GM12864 (cell line): ENCODE measurements around the gene TNK1.

Experiments
- DNase-seq: peaks from one replicate; pipeline ENCODE4 v3.0.0-alpha.2; 2011; ENCODE audit warnings: low read depth
- H3K4me3 ChIP-seq: 2 replicates; pipeline ENCODE4 v1.5.1; 2011; ENCODE audit warnings: mild to moderate bottlenecking, low read depth, low read length, control low read depth
- TF ChIP-seq, protein P1 (sequence below): IDR thresholded peaks from 2 replicates; pipeline ENCODE4 v1.5.1; 2011; ENCODE audit warnings: low read depth, mild to moderate bottlenecking, moderate library complexity, low read length, control low read depth, inconsistent platforms; ENCODE audit errors: missing control alignments

TNK1 gene

DNA sequence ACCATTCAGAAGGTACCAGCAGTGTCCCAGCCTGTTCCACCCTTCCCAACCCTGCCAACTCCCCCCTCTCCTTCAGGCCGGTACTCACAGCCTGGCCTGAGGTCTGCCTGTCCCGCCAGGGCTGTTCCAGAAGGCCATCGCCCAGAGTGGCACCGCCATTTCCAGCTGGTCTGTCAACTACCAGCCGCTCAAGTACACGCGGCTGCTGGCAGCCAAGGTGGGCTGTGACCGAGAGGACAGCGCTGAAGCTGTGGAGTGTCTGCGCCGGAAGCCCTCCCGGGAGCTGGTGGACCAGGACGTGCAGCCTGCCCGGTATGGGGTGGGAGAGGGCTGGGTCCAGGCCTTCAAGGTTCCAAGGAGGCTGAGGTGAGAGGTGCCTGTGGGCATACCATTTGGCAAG is 33.9 kb downstream of the TNK1 start:
- no peak overlapping the region for H3K4me3 ChIP-seq
- TF ChIP-seq, protein P1, sequence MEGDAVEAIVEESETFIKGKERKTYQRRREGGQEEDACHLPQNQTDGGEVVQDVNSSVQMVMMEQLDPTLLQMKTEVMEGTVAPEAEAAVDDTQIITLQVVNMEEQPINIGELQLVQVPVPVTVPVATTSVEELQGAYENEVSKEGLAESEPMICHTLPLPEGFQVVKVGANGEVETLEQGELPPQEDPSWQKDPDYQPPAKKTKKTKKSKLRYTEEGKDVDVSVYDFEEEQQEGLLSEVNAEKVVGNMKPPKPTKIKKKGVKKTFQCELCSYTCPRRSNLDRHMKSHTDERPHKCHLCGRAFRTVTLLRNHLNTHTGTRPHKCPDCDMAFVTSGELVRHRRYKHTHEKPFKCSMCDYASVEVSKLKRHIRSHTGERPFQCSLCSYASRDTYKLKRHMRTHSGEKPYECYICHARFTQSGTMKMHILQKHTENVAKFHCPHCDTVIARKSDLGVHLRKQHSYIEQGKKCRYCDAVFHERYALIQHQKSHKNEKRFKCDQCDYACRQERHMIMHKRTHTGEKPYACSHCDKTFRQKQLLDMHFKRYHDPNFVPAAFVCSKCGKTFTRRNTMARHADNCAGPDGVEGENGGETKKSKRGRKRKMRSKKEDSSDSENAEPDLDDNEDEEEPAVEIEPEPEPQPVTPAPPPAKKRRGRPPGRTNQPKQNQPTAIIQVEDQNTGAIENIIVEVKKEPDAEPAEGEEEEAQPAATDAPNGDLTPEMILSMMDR, result no peak
- DNase-seq, result no peak

DNA sequence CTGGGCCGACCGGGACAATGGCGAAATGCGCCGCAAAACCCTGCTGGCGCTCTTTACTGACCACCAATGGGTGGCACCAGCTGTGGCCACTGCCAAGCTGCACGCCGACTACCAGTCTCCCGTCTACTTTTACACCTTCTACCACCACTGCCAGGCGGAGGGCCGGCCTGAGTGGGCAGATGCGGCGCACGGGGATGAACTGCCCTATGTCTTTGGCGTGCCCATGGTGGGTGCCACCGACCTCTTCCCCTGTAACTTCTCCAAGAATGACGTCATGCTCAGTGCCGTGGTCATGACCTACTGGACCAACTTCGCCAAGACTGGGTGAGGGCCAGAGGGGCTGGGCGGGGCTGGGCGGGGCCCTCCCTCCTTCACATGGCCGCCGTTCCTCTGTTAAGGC is 34.9 kb downstream of the TNK1 start:
- no peak overlapping the region for H3K4me3 ChIP-seq
- TF ChIP-seq, protein P1, result no peak
- no peak for DNase-seq

DNA sequence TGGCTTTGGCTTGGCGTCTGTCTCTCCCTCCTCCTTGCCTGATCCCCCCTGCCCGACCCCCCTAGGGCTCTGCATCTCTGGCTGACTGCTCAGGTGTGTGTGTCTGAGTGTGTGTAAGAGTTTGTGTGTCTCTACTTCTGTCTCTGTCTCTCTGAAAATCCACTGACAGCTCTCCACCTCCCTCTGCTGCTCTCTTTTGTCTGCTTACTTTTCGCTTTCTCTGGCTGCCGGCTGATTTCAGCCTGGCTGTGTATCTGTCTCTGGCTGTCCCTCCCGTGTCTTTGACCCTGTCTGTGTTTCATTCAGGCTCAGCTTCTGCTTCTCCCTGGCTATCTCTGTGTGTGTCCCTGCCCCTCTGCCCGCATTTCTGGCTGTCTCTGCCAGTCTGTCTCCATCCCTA is 35.4 kb downstream of the TNK1 start:
- TF ChIP-seq, protein P1, result peak; percentile 19
- H3K4me3 ChIP-seq, result no peak overlapping the region
- no peak for DNase-seq

DNA sequence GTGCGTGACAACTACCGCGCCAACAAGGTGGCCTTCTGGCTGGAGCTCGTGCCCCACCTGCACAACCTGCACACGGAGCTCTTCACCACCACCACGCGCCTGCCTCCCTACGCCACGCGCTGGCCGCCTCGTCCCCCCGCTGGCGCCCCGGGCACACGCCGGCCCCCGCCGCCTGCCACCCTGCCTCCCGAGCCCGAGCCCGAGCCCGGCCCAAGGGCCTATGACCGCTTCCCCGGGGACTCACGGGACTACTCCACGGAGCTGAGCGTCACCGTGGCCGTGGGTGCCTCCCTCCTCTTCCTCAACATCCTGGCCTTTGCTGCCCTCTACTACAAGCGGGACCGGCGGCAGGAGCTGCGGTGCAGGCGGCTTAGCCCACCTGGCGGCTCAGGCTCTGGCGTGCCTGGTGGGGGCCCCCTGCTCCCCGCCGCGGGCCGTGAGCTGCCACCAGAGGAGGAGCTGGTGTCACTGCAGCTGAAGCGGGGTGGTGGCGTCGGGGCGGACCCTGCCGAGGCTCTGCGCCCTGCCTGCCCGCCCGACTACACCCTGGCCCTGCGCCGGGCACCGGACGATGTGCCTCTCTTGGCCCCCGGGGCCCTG is 36.3 kb downstream of the TNK1 start:
- no peak overlapping the region for H3K4me3 ChIP-seq
- TF ChIP-seq, protein P1, result no peak
- DNase-seq, result no peak

DNA sequence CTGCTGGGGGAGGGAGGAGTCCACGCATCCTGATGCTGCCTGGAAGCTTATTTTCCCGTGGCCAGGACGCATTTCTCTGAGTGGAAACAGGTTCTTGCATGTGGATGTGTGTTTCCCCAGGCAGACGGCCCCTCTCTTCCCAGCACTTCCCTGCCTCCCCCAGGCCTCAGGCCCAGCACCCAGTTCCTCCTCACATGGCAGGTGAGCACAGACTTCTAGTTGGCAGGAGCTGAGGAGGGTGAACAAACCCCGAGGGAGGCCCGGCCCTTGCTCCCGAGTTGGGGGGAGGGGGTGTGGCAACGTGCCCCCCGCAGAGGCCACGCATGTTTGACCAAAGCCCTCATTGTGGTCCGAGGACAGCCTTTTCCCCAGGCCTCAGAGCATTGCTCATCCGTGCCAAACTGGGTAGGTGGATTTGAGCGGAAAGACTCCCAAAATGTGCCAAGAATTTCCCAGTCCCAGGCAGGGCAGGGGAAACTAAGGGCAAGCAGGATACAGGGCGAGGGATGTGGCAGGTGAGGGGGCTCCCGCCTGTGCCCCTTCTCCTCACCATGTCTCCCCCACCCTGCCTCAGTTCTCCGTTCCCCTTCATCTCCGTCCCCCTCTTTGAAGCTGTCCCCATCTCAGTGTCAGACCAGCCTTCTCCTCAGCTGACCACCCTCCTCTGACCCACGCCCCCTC is 37.7 kb downstream of the TNK1 start:
- no peak overlapping the region for H3K4me3 ChIP-seq
- DNase-seq, result no peak
- TF ChIP-seq, protein P1, result no peak

DNA sequence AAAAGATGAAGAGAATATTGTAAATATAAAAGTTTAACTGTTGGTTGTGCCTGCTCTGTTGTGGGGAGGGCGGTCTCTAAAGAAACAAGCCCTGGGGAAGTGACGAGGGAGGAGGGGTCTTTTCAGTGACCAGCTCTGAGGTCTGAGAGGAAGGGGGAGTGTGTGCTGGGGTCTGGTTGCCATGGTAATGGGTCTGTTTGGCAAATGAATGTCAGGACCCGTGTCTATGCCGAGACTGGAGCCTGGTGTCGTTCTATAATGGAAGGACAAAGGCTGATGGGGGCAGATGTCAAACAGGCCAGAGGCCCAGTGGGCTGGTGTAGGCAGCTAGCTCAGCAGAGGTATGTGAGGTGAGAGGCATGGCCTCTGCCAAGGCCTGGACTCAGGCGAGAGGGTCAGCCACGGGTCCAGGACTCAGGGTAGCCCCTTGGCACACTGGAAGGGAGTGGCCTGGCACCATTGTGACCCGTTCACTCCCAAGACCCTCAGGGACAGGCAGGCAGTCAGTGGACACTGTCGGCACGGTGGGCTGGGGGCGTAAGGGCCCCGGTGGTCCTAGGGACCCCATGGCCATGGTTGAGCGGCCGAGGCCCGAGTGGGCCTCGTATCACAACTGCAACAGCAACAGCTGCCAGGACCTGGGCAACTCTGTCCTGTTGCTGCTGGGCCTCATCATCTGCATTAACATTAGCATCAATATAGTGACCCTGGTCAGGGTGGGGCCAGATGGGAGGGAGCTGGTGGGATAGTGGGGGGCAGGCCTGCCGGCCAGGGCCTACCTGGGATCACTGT is 39.1 kb downstream of the TNK1 start, which contains the start of gene SPEM1:
Gene SPEM1, plus strand, starts transcription at position 506 of the 792 bp plus-strand sequence. Its CDS starts 61 bp downstream, at position 567.
- TF ChIP-seq, protein P1, result no peak
- H3K4me3 ChIP-seq, result no peak within 1 kb of the TSS
- DNase-seq, result no peak
